Measurements from ENCODE around the gene ADAMTS17. TPM values are rescaled to one million over a fixed set of nuclear protein-coding genes. Genes with fewer than 3 reads are reported as not detected.

ADAMTS17 gene
- total and polyA plus RNA-seq, 3 experiments from 2014 or later = 1.2 to 2.3 (median 1.9) TPM

DNA sequence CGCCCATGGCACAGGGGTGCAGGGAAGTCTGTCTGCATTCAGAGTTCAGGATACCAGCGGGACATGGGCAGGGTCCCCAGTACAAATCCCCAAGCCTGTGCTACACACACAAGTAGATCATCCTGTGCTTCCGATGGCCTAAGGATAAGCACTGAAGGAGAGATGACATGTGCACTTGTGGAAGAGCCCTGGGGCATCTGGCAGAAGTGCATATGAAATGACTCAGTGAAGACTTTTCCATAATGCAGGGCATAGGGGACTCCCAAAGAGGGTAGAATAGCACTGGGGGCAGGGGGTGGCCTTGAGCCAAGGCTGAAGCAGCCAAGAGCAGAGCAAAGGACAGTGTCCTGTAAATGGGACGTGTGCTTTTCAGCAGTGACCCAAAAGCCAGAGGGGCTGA lies 22.9 kb downstream of the ADAMTS17 start:
- no peaks in the 10 kb centered on the region for H3K27me3 ChIP-seq (ENCODE audit: insufficient read depth, low read length, poor library complexity, severe bottlenecking)
- H3K27ac ChIP-seq (ENCODE audit: low read depth, low read length) = no peak overlapping the region
- peaks cover 0 to 2% of the 10 kb centered on the region in 2 donors for H3K27me3 Mint-ChIP-seq
- peaks cover 3 to 35% (median 22%) of the 10 kb centered on the region in 3 donors for H3K36me3 Mint-ChIP-seq
- no peak for DNase-seq
- H3K9me3 Mint-ChIP-seq = no peaks in the 10 kb centered on the region
- H3K9me3 ChIP-seq (ENCODE audit: low read length) = no peaks in the 10 kb centered on the region
- H3K4me1 Mint-ChIP-seq = no peaks in the 10 kb centered on the region
- no peaks in the 10 kb centered on the region for H3K4me1 ChIP-seq (ENCODE audit: insufficient read depth, low read length)
- H3K4me3 Mint-ChIP-seq = no peak overlapping the region
- no peak overlapping the region for H3K27ac Mint-ChIP-seq
- no peaks in the 10 kb centered on the region for H3K36me3 ChIP-seq (ENCODE audit: insufficient read depth, low read length)
- CTCF ChIA-PET = no interaction called here
- H3K4me3 ChIP-seq (ENCODE audit: low read length) = no peak overlapping the region
- POLR2A ChIA-PET = interaction anchor here (0.7 kb wide), 1 partner anchor 393 kb away, joined by 3 read pairs; no protein-coding TSS in a partner anchor

DNA sequence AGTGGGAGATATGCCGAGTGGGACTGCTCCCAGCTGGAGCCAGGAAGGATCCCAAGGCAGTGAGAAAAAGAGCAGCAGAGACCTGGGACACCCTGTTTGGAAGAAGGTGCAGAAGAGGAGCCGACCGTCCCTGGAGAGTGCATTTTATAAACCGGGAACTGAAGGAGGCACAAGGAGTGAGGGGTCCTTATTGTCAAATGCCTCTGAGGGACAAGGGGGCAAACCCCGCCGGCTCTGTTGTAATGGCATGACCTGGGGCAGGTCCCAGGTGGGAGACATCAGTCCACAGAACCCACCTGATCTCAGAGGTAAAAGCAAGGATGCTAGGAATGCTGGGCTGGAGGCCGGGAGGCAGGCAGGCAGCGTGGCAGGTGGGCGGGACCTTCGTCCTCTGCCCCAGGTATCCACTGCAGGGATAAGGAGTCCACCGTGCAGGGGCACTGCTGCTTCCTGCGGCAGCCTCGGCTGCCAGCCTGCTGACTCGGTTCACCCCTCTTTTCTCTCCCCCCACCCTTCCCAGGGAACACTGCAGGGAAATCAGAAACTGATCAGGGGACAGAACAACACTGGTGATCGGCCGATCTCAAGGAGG lies 26.9 kb downstream of the ADAMTS17 start:
- Mint-ChIP-seq H3K27ac (no peak overlapping the region), H3K4me3 (no peak overlapping the region), H3K36me3 (peaks cover 11 to 32% (median 19%) of the 10 kb centered on the region in 3 donors), H3K27me3 (peaks cover 0 to 2% of the 10 kb centered on the region in 2 donors), H3K9me3 (no peaks in the 10 kb centered on the region), H3K4me1 (no peaks in the 10 kb centered on the region)
- Histone ChIP-seq H3K4me1 (ENCODE audit: insufficient read depth, low read length) (no peaks in the 10 kb centered on the region), H3K9me3 (ENCODE audit: low read length) (no peaks in the 10 kb centered on the region), H3K4me3 (ENCODE audit: low read length) (no peak overlapping the region), H3K27me3 (ENCODE audit: insufficient read depth, low read length, poor library complexity, severe bottlenecking) (no peaks in the 10 kb centered on the region), H3K27ac (ENCODE audit: low read depth, low read length) (no peak overlapping the region), H3K36me3 (ENCODE audit: insufficient read depth, low read length) (no peaks in the 10 kb centered on the region)
- POLR2A ChIA-PET = no interaction called here
- CTCF ChIA-PET = no interaction called here
- DNase-seq = no peak

DNA sequence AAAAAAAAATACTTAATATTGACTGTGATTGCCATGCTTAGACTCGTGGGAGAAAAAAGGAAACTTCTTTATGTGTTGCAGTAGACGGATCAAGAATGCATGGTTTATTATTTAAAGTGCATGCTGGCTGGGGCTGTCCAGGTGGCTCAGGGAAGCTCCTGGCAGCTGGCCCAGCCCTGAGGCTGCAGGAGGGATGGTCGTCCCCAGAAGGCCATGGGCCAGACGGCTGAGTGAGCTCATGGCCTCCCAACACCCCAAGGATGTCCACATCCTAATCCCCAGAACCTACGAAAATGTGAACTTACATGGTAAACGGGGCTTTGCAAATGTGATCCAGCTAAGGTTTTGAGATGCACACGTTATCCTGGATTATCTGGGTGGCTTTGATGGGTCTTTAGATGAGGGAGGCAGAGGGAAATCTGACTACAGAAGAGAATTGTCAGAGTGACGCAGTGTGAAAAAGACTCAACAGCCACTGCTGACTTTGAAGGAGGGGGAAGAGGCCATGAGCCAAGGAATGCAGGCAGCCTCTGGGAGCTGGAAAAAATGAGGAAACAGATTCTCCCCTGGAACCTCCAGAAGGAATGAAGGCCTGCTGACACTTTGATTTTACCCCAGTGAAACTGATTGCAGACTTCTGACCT lies 29.8 kb downstream of the ADAMTS17 start:
- no peaks in the 10 kb centered on the region for H3K27me3 ChIP-seq (ENCODE audit: insufficient read depth, low read length, poor library complexity, severe bottlenecking)
- ChIA-PET POLR2A (no interaction called here), CTCF (interaction anchor here (1.0 to 1.6 kb wide), 2 partner anchors 27 to 38 kb away, joined by 4 to 6 read pairs; no protein-coding TSS in a partner anchor)
- no peak overlapping the region for H3K27ac ChIP-seq (ENCODE audit: low read depth, low read length)
- Mint-ChIP-seq H3K9me3 (no peaks in the 10 kb centered on the region), H3K4me3 (no peak overlapping the region), H3K27ac (peak overlapping the region in 1 of 8 donors; percentile 49), H3K27me3 (no peaks in the 10 kb centered on the region), H3K4me1 (peaks cover 0 to 3% (median 0%) of the 10 kb centered on the region in 3 donors), H3K36me3 (peaks cover 8 to 18% (median 11%) of the 10 kb centered on the region in 3 donors)
- H3K4me3 ChIP-seq (ENCODE audit: low read length) = no peak overlapping the region
- no peaks in the 10 kb centered on the region for H3K9me3 ChIP-seq (ENCODE audit: low read length)
- DNase-seq = no peak
- no peaks in the 10 kb centered on the region for H3K4me1 ChIP-seq (ENCODE audit: insufficient read depth, low read length)
- no peaks in the 10 kb centered on the region for H3K36me3 ChIP-seq (ENCODE audit: insufficient read depth, low read length)

DNA sequence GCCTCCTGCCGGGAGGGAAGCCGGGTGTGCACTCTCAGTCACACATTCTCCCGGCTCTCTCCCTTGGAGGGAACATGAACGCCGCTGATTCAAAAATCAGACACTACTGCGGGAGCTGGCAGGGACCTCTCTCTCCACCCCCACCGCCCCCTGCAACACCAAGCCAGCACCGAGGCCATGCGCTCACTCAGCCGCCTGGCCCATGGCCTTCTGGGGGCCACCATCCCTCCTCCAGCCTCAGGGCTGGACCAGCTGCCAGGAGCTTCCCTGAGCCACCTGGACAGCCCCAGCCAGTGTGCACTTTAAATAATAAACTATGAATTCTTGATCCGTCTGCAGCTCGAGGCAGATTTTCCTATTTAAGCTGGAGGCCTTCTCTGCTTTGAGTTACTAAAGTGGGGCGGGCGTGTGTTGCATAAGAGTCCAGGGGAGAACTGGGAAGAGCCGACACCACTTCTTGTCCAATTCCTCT lies 30.6 kb downstream of the ADAMTS17 start:
- Histone ChIP-seq H3K9me3 (ENCODE audit: low read length) (no peaks in the 10 kb centered on the region), H3K4me1 (ENCODE audit: insufficient read depth, low read length) (no peaks in the 10 kb centered on the region), H3K27ac (ENCODE audit: low read depth, low read length) (no peak overlapping the region), H3K27me3 (ENCODE audit: insufficient read depth, low read length, poor library complexity, severe bottlenecking) (no peaks in the 10 kb centered on the region), H3K36me3 (ENCODE audit: insufficient read depth, low read length) (no peaks in the 10 kb centered on the region), H3K4me3 (ENCODE audit: low read length) (no peak overlapping the region)
- Mint-ChIP-seq H3K9me3 (no peaks in the 10 kb centered on the region), H3K36me3 (peaks cover 10 to 21% (median 11%) of the 10 kb centered on the region in 3 donors), H3K4me1 (peaks cover 0 to 3% (median 0%) of the 10 kb centered on the region in 3 donors), H3K27me3 (peaks cover 0 to 2% of the 10 kb centered on the region in 2 donors), H3K4me3 (no peak overlapping the region), H3K27ac (no peak overlapping the region)
- ChIA-PET CTCF (interaction anchor here (1.0 to 1.6 kb wide), 2 partner anchors 27 to 39 kb away, joined by 4 to 6 read pairs; no protein-coding TSS in a partner anchor), POLR2A (no interaction called here)
- DNase-seq = no peak

DNA sequence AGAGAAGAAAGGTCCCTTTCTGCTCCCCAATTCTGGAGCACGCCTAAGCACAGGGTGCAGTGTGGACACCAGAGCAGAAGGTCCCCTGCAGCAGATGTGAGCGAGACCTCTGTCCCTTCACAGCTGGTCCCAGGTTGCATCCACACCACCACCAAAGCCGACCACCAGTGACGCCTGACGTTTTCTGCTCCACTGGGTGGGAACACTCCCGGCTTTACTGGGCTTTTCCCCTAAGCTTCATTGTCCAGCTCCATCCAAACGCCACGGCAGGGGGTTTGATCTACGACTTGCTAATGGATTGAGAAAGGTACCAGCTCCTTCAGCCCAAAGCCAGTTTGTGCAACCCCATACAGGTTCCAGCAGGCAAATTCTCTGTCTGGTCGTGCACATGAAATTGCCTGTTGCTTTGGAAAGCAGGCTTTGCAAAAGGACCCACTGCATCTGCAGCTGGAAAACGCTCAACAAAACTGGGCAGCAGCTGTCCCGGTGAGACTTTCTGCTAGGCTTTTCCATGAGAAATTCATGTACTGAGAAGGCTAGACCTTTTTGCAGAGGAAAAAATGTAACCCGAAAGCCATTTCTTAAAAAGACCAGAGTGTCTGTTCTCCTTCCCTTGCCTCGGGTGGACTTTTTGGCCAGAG lies 31.1 kb downstream of the ADAMTS17 start:
- no peak overlapping the region for H3K27ac ChIP-seq (ENCODE audit: low read depth, low read length)
- ChIA-PET POLR2A (no interaction called here), CTCF (interaction anchor here (1.6 kb wide), 1 partner anchor 28 kb away, joined by 6 read pairs; no protein-coding TSS in a partner anchor)
- H3K9me3 Mint-ChIP-seq = no peaks in the 10 kb centered on the region
- H3K4me3 ChIP-seq (ENCODE audit: low read length) = no peak overlapping the region
- no peaks in the 10 kb centered on the region for H3K27me3 ChIP-seq (ENCODE audit: insufficient read depth, low read length, poor library complexity, severe bottlenecking)
- DNase-seq = no peak
- H3K36me3 Mint-ChIP-seq = peaks cover 10 to 26% (median 10%) of the 10 kb centered on the region in 3 donors
- H3K4me1 Mint-ChIP-seq = peaks cover 0 to 3% (median 0%) of the 10 kb centered on the region in 3 donors
- H3K36me3 ChIP-seq (ENCODE audit: insufficient read depth, low read length) = no peaks in the 10 kb centered on the region
- H3K9me3 ChIP-seq (ENCODE audit: low read length) = no peaks in the 10 kb centered on the region
- peak overlapping the region in 1 of 8 donors; percentile 38 for H3K27ac Mint-ChIP-seq
- H3K4me3 Mint-ChIP-seq = no peak overlapping the region
- no peaks in the 10 kb centered on the region for H3K4me1 ChIP-seq (ENCODE audit: insufficient read depth, low read length)
- H3K27me3 Mint-ChIP-seq = peaks cover 0 to 2% of the 10 kb centered on the region in 2 donors

DNA sequence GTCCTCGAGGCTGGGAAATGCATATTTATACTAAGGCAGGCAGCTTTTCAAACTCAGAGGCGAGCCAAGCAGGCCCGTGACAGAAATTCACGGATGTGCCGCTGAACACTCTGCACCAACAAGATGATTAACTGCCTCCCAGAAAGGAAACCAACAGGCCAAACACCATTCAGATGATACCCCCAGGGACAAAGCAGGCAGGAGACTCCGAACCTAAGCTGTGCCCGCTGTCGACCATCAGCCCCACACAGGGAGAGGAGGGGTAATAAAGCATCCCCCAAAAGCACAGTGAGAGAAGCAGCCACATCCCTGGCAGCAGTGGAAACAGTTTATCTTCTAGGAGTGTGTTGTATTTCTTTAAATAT lies 31.8 kb downstream of the ADAMTS17 start:
- Histone ChIP-seq H3K4me1 (ENCODE audit: insufficient read depth, low read length) (no peaks in the 10 kb centered on the region), H3K27me3 (ENCODE audit: insufficient read depth, low read length, poor library complexity, severe bottlenecking) (no peaks in the 10 kb centered on the region), H3K36me3 (ENCODE audit: insufficient read depth, low read length) (no peaks in the 10 kb centered on the region), H3K27ac (ENCODE audit: low read depth, low read length) (no peak overlapping the region), H3K9me3 (ENCODE audit: low read length) (no peaks in the 10 kb centered on the region), H3K4me3 (ENCODE audit: low read length) (no peak overlapping the region)
- POLR2A ChIA-PET = no interaction called here
- no peak overlapping the region for H3K27ac Mint-ChIP-seq
- H3K4me3 Mint-ChIP-seq = no peak overlapping the region
- no peak for DNase-seq
- H3K27me3 Mint-ChIP-seq = peaks cover 0 to 2% of the 10 kb centered on the region in 2 donors
- CTCF ChIA-PET = no interaction called here
- H3K4me1 Mint-ChIP-seq = peaks cover 0 to 3% (median 0%) of the 10 kb centered on the region in 3 donors
- no peaks in the 10 kb centered on the region for H3K9me3 Mint-ChIP-seq
- H3K36me3 Mint-ChIP-seq = peaks cover 10 to 26% (median 13%) of the 10 kb centered on the region in 3 donors

DNA sequence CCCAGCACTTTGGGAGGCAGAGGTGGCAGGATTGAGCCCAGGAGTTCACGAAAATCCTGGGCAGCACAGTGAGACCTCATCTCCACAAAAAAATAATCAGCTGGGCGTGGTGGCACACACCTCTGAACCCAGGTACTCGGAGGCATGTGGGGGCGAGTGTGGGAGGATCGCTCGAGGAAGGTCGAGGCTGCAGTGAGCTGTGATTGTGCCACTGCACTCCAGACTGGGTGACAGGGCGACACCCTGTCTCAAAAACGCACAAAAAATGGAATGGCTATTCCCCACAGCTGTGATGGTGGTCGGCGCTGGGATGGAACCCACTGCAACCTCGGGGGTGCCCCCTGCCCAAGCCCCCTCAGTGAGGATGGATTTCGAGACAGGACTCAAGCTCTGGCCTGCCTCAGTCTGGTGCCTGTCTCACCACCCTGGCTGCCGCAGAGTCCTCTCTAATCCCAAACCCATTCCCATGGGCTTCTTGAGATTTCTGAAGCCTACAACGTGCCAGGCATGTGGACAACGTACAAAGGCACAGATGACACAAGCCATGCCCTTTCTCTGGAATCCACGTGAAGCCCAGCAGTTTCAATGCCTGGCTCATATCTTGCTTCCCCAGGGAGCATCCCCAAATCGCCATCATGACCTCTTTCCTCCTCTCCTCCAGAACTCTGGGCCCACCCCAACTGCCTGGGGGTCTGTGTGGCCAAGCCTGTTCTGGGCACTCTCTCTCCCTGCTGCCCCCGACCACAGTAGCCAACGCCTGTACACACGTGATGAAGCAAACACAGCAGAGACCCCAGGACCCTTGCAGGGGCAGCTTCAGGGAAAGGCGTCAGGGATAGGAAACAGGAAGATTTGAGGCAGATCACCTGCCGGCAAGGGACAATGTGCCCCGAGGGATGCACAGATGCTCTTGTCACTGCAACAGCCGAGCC lies 32.4 kb downstream of the ADAMTS17 start:
- POLR2A ChIA-PET = no interaction called here
- peaks cover 8 to 26% (median 17%) of the 10 kb centered on the region in 3 donors for H3K36me3 Mint-ChIP-seq
- peaks cover 0 to 3% (median 0%) of the 10 kb centered on the region in 3 donors for H3K4me1 Mint-ChIP-seq
- no peak overlapping the region for H3K27ac ChIP-seq (ENCODE audit: low read depth, low read length)
- no peak overlapping the region for H3K27ac Mint-ChIP-seq
- H3K36me3 ChIP-seq (ENCODE audit: insufficient read depth, low read length) = no peaks in the 10 kb centered on the region
- H3K27me3 ChIP-seq (ENCODE audit: insufficient read depth, low read length, poor library complexity, severe bottlenecking) = no peaks in the 10 kb centered on the region
- no peaks in the 10 kb centered on the region for H3K9me3 Mint-ChIP-seq
- H3K4me3 Mint-ChIP-seq = no peak overlapping the region
- H3K9me3 ChIP-seq (ENCODE audit: low read length) = no peaks in the 10 kb centered on the region
- CTCF ChIA-PET = no interaction called here
- H3K4me3 ChIP-seq (ENCODE audit: low read length) = no peak overlapping the region
- peaks cover 0 to 2% of the 10 kb centered on the region in 2 donors for H3K27me3 Mint-ChIP-seq
- DNase-seq = no peak
- no peaks in the 10 kb centered on the region for H3K4me1 ChIP-seq (ENCODE audit: insufficient read depth, low read length)
